Activated gamma-delta T cell treated with anti-CD3 and anti-CD28 coated beads, Interleukin-2, amount 50 U/mL, for 16 hours (primary cell): ENCODE results near the gene PCDHGA11.
"Not testable (repeated sequence)": the region's sequence is repeated elsewhere in the genome, so short reads cannot be mapped to it uniquely, and the experiment has no call there.

Source experiments
- DNase-seq: peaks from one replicate; pipeline ENCODE4 v3.0.0-alpha.2; 2020; ENCODE audit warnings: low read depth

Gene PCDHGA11

DNA sequence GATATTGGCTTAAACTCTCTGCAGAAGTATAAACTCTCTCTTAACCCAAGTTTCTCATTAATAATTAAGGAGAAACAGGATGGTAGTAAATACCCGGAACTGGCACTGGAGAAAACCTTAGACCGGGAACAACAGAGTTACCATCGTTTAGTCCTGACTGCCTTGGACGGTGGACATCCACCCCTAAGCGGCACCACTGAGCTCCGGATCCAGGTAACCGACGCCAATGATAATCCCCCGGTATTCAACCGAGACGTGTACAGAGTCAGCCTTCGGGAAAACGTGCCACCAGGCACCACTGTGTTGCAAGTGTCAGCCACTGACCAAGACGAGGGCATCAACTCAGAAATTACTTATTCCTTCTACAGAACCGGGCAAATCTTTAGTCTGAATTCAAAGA, 22.2 kb upstream of the PCDHGA11 start:
- DNase-seq = no peak

- DNase-seq = no peak
Observed at GRCh38 chr5:141399555-141400258, 21.1 kb upstream of the PCDHGA11 start.

- no peak for DNase-seq
Observed at GRCh38 chr5:141402553-141403243, 18.2 kb upstream of the PCDHGA11 start, which contains the start of gene PCDHGA9. Gene PCDHGA9 (plus strand): TSS chr5:141402778. CDS start chr5:141402953, 175 bp downstream.

DNA sequence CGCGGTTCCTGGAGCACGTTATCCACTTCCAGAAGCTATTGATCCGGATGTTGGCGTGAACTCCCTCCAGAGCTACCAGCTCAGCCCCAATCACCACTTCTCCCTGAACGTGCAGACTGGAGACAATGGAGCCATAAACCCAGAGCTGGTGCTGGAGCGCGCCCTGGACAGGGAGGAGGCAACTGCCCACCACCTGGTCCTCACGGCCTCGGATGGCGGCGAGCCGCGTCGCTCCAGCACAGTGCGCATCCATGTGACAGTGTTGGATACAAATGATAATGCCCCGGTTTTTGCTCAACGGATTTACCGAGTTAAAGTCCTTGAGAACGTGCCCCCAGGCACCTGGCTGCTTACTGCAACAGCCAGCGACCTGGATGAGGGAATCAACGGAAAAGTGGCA, 17.5 kb upstream of the PCDHGA11 start:
- no peak for DNase-seq

DNA sequence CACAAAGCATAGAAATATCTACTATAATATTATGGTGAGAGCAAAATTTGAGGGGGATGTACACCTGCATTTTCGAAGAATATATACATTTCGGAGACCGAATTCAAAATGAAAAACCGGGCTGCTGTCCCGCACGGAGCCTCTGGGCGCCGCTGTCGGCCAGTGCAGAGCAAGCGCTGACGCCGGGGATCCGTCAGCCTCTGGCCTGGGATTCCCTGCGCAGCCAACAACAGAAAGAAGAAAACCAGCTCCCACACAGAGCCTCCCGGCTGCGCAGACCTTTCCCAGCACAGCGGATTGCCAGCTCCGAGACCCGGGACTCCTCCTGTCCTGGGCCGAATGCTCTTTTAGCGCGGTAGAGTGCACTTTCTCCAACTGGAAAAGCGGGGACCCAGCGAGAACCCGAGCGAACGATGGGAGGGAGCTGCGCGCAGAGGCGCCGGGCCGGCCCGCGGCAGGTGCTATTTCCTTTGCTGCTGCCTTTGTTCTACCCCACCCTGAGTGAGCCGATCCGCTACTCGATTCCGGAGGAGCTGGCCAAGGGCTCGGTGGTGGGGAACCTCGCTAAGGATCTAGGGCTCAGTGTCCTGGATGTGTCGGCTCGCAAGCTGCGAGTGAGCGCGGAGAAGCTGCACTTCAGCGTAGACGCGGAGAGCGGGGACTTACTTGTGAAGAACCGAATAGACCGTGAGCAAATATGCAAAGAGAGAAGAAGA, 12.9 kb upstream of the PCDHGA11 start, which contains the start of gene PCDHGB6:
Gene PCDHGB6 (plus strand): TSS at position 232 of the 716 bp plus-strand sequence. CDS start 182 bp downstream, at position 414.
- DNase-seq = not testable (repeated sequence)

GRCh38 chr5:141409598-141410306, 11.1 kb upstream of the PCDHGA11 start:
- no peak for DNase-seq

DNA sequence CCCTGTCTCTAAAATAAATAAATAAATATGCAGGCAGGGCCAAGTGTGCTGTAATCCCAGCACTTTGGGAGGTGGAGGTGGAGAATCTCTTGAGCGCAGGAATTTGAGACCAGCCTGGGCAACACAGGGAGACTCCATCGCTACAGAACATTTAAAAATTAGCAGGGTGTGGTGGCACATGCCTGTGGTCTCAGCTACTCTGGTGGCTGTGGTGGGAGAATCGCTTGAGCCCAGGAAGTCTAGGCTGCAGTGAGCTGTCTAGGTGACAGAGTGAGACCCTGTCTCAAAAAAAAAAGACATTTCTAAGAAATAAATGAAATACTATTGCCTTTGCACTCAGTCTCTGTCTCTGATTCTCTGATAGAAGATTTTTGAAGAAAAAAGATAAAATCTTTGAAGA, 9.3 kb upstream of the PCDHGA11 start:
- DNase-seq = no peak

GRCh38 chr5:141412854-141413539, 7.9 kb upstream of the PCDHGA11 start, which contains the start of gene PCDHGA10:
Gene PCDHGA10 (plus strand): TSS chr5:141412987. CDS start chr5:141413176, 189 bp downstream.
- DNase-seq = no peak

GRCh38 chr5:141413540-141414069, 7.2 kb upstream of the PCDHGA11 start:
- DNase-seq = no peak

- DNase-seq = not testable (repeated sequence)
Observed at GRCh38 chr5:141414548-141415274, 6.1 kb upstream of the PCDHGA11 start.

DNA sequence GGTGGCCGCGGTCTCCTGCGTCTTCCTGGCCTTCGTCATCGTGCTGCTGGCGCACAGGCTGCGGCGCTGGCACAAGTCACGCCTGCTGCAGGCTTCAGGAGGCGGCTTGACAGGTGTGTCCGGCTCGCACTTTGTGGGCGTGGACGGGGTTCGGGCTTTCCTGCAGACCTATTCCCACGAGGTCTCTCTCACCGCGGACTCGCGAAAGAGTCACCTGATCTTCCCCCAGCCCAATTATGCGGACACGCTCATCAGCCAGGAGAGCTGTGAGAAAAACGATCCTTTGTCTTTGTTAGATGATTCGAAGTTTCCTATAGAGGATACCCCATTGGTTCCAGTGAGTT, 5.6 kb upstream of the PCDHGA11 start:
- not testable (repeated sequence) for DNase-seq

- DNase-seq = not testable (repeated sequence)
Observed at GRCh38 chr5:141417494-141418172, 3.2 kb upstream of the PCDHGA11 start, which contains the start of gene PCDHGB7. Gene PCDHGB7 (plus strand): TSS chr5:141417677. CDS start chr5:141417860, 183 bp downstream.

DNA sequence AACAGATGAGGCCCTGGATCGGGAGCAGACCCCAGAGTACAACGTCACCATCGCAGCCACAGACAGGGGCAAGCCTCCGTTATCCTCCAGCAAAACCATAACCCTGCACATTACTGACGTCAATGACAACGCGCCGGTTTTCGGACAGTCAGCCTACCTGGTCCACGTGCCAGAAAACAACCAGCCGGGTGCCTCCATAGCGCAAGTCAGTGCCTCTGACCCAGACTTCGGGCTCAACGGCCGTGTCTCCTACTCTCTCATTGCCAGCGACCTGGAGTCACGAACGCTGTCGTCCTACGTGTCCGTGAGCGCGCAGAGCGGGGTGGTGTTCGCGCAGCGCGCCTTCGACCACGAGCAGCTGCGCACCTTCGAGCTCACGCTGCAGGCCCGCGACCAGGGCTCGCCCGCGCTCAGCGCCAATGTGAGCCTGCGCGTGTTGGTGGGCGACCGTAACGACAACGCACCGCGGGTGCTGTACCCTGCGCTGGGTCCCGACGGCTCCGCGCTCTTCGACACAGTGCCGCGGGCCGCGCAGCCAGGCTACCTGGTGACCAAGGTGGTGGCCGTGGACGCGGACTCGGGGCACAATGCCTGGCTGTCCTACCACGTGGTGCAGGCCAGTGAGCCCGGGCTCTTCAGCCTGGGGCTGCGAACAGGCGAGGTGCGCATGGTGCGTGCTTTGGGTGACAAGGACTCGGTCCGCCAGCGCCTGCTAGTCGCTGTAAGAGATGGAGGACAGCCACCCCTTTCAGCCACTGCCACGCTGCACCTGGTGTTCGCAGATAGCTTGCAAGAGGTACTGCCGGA, 1.6 kb upstream of the PCDHGA11 start:
- DNase-seq = no peak

- no peak for DNase-seq
Observed at GRCh38 chr5:141421489-141421855, 621 bp downstream of the PCDHGA11 start.

- no peak for DNase-seq
Observed at GRCh38 chr5:141422742-141423291, 2.0 kb downstream of the PCDHGA11 start.

DNA sequence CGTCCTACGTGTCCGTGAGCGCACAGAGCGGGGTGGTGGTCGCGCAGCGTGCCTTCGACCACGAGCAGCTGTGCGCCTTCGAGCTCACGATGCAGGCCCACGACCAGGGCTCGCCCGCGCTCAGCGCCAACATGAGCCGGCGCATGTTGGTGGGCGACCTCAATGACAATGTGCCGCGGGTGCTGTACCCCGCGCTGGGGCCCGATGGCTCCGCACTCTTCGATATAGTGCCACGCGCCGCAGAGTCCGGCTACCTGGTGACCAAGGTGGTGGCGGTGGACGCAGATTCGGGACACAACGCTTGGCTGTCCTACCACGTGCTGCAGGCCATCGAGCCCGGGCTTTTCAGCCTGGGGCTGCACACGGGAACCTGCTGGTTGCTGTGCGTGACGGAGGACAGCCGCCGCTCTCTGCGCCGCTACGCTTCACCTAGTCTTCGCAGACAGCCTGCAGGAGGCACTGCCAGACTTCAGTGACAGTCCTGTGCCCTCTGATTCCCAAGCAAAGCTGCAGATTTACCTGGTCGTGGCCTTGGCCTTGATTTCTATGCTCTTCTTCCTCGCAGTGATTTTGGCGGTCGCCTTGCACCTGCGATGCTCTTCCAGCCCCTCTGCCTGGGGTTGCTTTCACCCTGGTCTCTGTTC, 7.1 kb downstream of the PCDHGA11 start:
- no peak for DNase-seq

DNA sequence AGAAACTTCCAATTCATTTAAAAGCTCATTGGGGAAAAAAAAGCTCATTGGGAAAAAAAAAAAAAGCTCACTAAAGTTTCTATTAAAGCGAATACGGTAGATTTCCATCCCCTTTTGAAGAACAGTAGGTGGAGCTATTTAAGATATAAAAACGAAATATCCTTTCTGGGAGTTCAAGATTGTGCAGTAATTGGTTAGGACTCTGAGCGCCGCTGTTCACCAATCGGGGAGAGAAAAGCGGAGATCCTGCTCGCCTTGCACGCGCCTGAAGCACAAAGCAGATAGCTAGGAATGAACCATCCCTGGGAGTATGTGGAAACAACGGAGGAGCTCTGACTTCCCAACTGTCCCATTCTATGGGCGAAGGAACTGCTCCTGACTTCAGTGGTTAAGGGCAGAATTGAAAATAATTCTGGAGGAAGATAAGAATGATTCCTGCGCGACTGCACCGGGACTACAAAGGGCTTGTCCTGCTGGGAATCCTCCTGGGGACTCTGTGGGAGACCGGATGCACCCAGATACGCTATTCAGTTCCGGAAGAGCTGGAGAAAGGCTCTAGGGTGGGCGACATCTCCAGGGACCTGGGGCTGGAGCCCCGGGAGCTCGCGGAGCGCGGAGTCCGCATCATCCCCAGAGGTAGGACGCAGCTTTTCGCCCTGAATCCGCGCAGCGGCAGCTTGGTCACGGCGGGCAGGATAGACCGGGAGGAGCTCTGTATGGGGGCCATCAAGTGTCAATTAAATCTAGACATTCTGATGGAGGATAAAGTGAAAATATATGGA, 9.7 kb downstream of the PCDHGA11 start, which contains the start of gene PCDHGA12:
Gene PCDHGA12 (plus strand): TSS at position 176 of the 782 bp plus-strand sequence. CDS start 253 bp downstream, at position 429.
- DNase-seq = no peak
